SK-N-SH (cell line): ENCODE results near the gene TWF2. TPM values are rescaled to one million over a fixed set of nuclear protein-coding genes. Genes with fewer than 3 reads are reported as not detected.

Source experiments
- CTCF ChIA-PET: fragments of 300-600, 350-600 bp; formaldehyde crosslinking; extraction: SDS; loops from one replicate; lab custom pipeline; 2021; lab: Yijun Ruan, JAX
- POLR2A ChIA-PET: fragments of 350-600 bp; sonication (Branson Sonifier 250); formaldehyde crosslinking; extraction: SDS; loops from one replicate; lab custom pipeline; 2020; ENCODE audit warnings: antibody characterized with exemption, inconsistent platforms; lab: Yijun Ruan, JAX
- DNase-seq: peaks from one replicate; pipeline ENCODE4 v3.0.0; 2012
- H2AFZ ChIP-seq: fragments of 200-600 bp; sonication (generic); 2 replicates; pipeline ENCODE4 v1.8.1; 2016; ENCODE audit warnings: antibody characterized with exemption, mild to moderate bottlenecking, low read depth
- H3F3A ChIP-seq: fragments of 200-600 bp; sonication (generic); replicated peaks from 2 replicates; pipeline ENCODE3; 2016; ENCODE audit warnings: antibody characterized with exemption, mild to moderate bottlenecking; ENCODE audit not compliant: insufficient read depth
- H3K27ac ChIP-seq, 2 experiments: fragments of 200-500 bp in 1 of 2; fragments of 200-600 bp in 1 of 2; sonication (Bioruptor generic) in 1 of 2; sonication (generic), shearing (Covaris generic) in 1 of 2; 2 replicates each; pipeline versions ENCODE4 v1.5.1 to v1.6.1; 2014 to 2016; ENCODE audit warnings: low read depth in 2 of 2, inconsistent platforms in 1 of 2, low read length in 1 of 2, mild to moderate bottlenecking in 1 of 2, mixed read lengths in 1 of 2
- H3K27me3 ChIP-seq: fragments of 200-600 bp; sonication (generic), shearing (Covaris generic); 2 replicates; pipeline ENCODE4 v1.6.1; 2016; ENCODE audit warnings: mixed run types; ENCODE audit not compliant: insufficient read depth
- H3K36me3 ChIP-seq, 2 experiments: fragments of 200-500 bp in 1 of 2; fragments of 200-600 bp in 1 of 2; sonication (Bioruptor generic) in 1 of 2; sonication (generic) in 1 of 2; replicated peaks in 1 of 2; 2 replicates each; pipeline versions ENCODE3 to v1.5.1; 2014 to 2016; ENCODE audit warnings: low read length in 1 of 2, mild to moderate bottlenecking in 1 of 2; ENCODE audit not compliant: insufficient read depth in 2 of 2, control insufficient read depth in 1 of 2
- H3K4me1 ChIP-seq, 2 experiments: fragments of 200-500 bp in 1 of 2; fragments of 200-600 bp in 1 of 2; sonication (Bioruptor generic) in 1 of 2; sonication (generic), shearing (Covaris generic) in 1 of 2; 2 replicates each; pipeline versions ENCODE4 v1.5.1 to v1.6.1; 2014 to 2016; ENCODE audit warnings: low read depth in 1 of 2, low read length in 1 of 2, mixed run types in 1 of 2; ENCODE audit not compliant: insufficient read depth in 2 of 2, control insufficient read depth in 1 of 2
- H3K4me2 ChIP-seq: fragments of 200-600 bp; sonication (generic), shearing (Covaris generic); 2 replicates; pipeline ENCODE4 v1.6.1; 2017; ENCODE audit warnings: mixed run types
- H3K4me3 ChIP-seq, 2 experiments: fragments of 200-500 bp in 1 of 2; fragments of 200-600 bp in 1 of 2; sonication (Bioruptor generic) in 1 of 2; sonication (generic), shearing (Covaris generic) in 1 of 2; 2 replicates each; pipeline versions ENCODE4 v1.5.1 to v1.8.1; 2014 to 2016; ENCODE audit warnings: low read depth in 2 of 2, inconsistent platforms in 1 of 2, low read length in 1 of 2, mild to moderate bottlenecking in 1 of 2, mixed read lengths in 1 of 2, moderate library complexity in 1 of 2
- H3K79me2 ChIP-seq: fragments of 200-600 bp; sonication (generic); 2 replicates; pipeline ENCODE4 v1.8.1; 2017; ENCODE audit warnings: mild to moderate bottlenecking; ENCODE audit not compliant: insufficient read depth
- H3K9ac ChIP-seq: fragments of 200-600 bp; sonication (generic); 2 replicates; pipeline ENCODE4 v1.6.1; 2017; ENCODE audit warnings: mixed run types
- H3K9me2 ChIP-seq: fragments of 200-600 bp; sonication (generic); 2 replicates; pipeline ENCODE4 v1.6.1; 2017; ENCODE audit warnings: mixed run types
- H3K9me3 ChIP-seq: fragments of 200-600 bp; sonication (generic); 2 replicates; pipeline ENCODE4 v1.6.1; 2017; ENCODE audit warnings: mixed run types, mild to moderate bottlenecking, moderate library complexity
- H4K20me1 ChIP-seq: fragments of 200-600 bp; sonication (generic); 2 replicates; pipeline ENCODE4 v1.6.1; 2017; ENCODE audit warnings: mild to moderate bottlenecking, mixed run types; ENCODE audit not compliant: insufficient read depth
- CHD2 ChIP-seq: fragments of 150-350 bp; IDR thresholded peaks from 2 replicates; pipeline ENCODE4 v1.6.1; 2018; ENCODE audit warnings: low read length; ENCODE audit not compliant: partially characterized antibody
- ELF1 ChIP-seq: IDR thresholded peaks from 2 replicates; pipeline ENCODE4 v1.4.0; 2012
- FOSL2 ChIP-seq: IDR thresholded peaks from 2 replicates; pipeline ENCODE4 v1.4.0; 2012; ENCODE audit warnings: low read depth, mild to moderate bottlenecking, moderate library complexity, borderline replicate concordance
- FOXM1 ChIP-seq: IDR thresholded peaks from 2 replicates; pipeline ENCODE4 v1.4.0; 2012; ENCODE audit warnings: low read depth, mild to moderate bottlenecking
- GABPA ChIP-seq: IDR thresholded peaks from 2 replicates; pipeline ENCODE4 v1.4.0; 2012; ENCODE audit warnings: low read depth, mild to moderate bottlenecking
- JUND ChIP-seq: IDR thresholded peaks from 2 replicates; pipeline ENCODE4 v1.4.0; 2012
- NFIC ChIP-seq: IDR thresholded peaks from 2 replicates; pipeline ENCODE4 v1.4.0; 2012; ENCODE audit warnings: borderline replicate concordance
- RCOR1 ChIP-seq: fragments of 150-350 bp; IDR thresholded peaks from 2 replicates; pipeline ENCODE4 v1.6.1; 2017; ENCODE audit warnings: antibody characterized with exemption, low read length
- RFX5 ChIP-seq: IDR thresholded peaks from 2 replicates; pipeline ENCODE4 v1.6.1; 2012; ENCODE audit warnings: mild to moderate bottlenecking, improper control_type of control experiment, low read length
- RXRA ChIP-seq: IDR thresholded peaks from 2 replicates; pipeline ENCODE4 v1.4.0; 2012; ENCODE audit warnings: low read depth, mild to moderate bottlenecking, borderline replicate concordance
- SIN3A ChIP-seq: IDR thresholded peaks from 2 replicates; pipeline ENCODE4 v1.6.1; 2012; ENCODE audit warnings: low read depth, mild to moderate bottlenecking, low read length, moderate library complexity, borderline replicate concordance
- SMC3 ChIP-seq: IDR thresholded peaks from 2 replicates; pipeline ENCODE4 v1.6.1; 2012; ENCODE audit warnings: low read depth, low read length, improper control_type of control experiment
- TAF1 ChIP-seq: IDR thresholded peaks from 2 replicates; pipeline ENCODE4 v1.6.1; 2012; ENCODE audit warnings: low read depth, mild to moderate bottlenecking, low read length, moderate library complexity, borderline replicate concordance
- YY1 ChIP-seq: IDR thresholded peaks from 2 replicates; pipeline ENCODE4 v1.4.0; 2012; ENCODE audit warnings: low read depth, mild to moderate bottlenecking
- polyA plus RNA-seq, 3 experiments: library from polyadenylated mRNA; depleted of rRNA; stranded (reverse); fragments of >200 nt; gene quantifications; 2 replicates each; pipeline ENCODE4 v1.2.3, GENCODE V29; 2012
- TF ChIP-seq, protein P1 (sequence below): IDR thresholded peaks from 2 replicates; pipeline ENCODE4 v1.4.0; 2012; ENCODE audit warnings: low read depth
- TF ChIP-seq, protein P2 (sequence below): IDR thresholded peaks from 2 replicates; pipeline ENCODE4 v1.4.0; 2012; ENCODE audit warnings: low read depth, borderline replicate concordance
- TF ChIP-seq, protein P3 (sequence below): IDR thresholded peaks from 2 replicates; pipeline ENCODE4 v1.4.0; 2012; ENCODE audit warnings: low read depth, borderline replicate concordance
- TF ChIP-seq, protein P4 (sequence below): fragments of 150-350 bp; IDR thresholded peaks from 2 replicates; pipeline ENCODE4 v1.6.1; 2017; ENCODE audit warnings: antibody characterized with exemption, low read length, low read depth, borderline replicate concordance
- TF ChIP-seq, protein P5 (sequence below): fragments of 200-600 bp; sonication (generic); IDR thresholded peaks from 2 replicates; pipeline ENCODE4 v1.6.1; 2017; ENCODE audit warnings: antibody characterized with exemption, mild to moderate bottlenecking, moderate library complexity

The TWF2 gene
- polyA plus RNA-seq, 1 of the 3 experiments (the other 2 are of a cell fraction) = 188 TPM

DNA sequence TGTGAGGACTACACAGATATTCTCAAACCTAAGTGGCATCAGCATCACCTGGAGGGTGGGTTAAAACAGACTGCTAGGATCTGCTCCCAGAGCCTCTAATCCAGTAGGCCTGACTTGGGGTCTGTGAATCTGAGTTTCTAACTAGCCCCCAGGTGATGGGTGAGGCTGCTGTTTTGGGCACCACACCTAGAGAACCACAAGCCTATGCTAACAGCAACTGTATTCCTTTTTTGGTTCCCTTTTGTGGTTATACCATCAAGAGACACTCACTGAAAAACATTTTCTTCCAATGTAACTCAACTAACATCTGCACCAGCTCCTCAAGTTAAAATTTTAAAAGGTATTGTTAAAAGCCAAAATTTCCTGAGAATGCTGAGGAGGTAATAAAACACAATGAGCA lies 23.5 kb upstream of the TWF2 start:
- Histone ChIP-seq H4K20me1 (peaks cover 34% of the 10 kb centered on the region), H3K4me3 (no peak overlapping the region), H3K4me2 (no peak overlapping the region), H3K36me3 (peaks cover 82 to 95% of the 10 kb centered on the region in 2 experiments), H3K79me2 (peaks cover 88% of the 10 kb centered on the region), H3F3A (peaks cover 14% of the 10 kb centered on the region), H3K9me2 (no peaks in the 10 kb centered on the region), H3K9ac (no peak overlapping the region), H3K9me3 (no peaks in the 10 kb centered on the region), H2AFZ (no peak overlapping the region), H3K27ac (no peak overlapping the region), H3K4me1 (no peaks in the 10 kb centered on the region), H3K27me3 (no peaks in the 10 kb centered on the region)
- DNase-seq = no peak
- TF ChIP-seq YY1 = no peak
- no peak for TF ChIP-seq SIN3A
- no peak for TF ChIP-seq NFIC
- TF ChIP-seq, protein P1, sequence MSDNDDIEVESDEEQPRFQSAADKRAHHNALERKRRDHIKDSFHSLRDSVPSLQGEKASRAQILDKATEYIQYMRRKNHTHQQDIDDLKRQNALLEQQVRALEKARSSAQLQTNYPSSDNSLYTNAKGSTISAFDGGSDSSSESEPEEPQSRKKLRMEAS = no peak
- no peak for TF ChIP-seq SMC3
- no peak for TF ChIP-seq JUND
- no peak for TF ChIP-seq RFX5
- no peak for TF ChIP-seq CHD2
- TF ChIP-seq, protein P2, sequence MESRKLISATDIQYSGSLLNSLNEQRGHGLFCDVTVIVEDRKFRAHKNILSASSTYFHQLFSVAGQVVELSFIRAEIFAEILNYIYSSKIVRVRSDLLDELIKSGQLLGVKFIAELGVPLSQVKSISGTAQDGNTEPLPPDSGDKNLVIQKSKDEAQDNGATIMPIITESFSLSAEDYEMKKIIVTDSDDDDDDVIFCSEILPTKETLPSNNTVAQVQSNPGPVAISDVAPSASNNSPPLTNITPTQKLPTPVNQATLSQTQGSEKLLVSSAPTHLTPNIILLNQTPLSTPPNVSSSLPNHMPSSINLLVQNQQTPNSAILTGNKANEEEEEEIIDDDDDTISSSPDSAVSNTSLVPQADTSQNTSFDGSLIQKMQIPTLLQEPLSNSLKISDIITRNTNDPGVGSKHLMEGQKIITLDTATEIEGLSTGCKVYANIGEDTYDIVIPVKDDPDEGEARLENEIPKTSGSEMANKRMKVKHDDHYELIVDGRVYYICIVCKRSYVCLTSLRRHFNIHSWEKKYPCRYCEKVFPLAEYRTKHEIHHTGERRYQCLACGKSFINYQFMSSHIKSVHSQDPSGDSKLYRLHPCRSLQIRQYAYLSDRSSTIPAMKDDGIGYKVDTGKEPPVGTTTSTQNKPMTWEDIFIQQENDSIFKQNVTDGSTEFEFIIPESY = no peak
- TF ChIP-seq, protein P3, sequence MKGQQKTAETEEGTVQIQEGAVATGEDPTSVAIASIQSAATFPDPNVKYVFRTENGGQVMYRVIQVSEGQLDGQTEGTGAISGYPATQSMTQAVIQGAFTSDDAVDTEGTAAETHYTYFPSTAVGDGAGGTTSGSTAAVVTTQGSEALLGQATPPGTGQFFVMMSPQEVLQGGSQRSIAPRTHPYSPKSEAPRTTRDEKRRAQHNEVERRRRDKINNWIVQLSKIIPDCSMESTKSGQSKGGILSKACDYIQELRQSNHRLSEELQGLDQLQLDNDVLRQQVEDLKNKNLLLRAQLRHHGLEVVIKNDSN = no peak
- no peak for TF ChIP-seq FOXM1
- TF ChIP-seq, protein P4, sequence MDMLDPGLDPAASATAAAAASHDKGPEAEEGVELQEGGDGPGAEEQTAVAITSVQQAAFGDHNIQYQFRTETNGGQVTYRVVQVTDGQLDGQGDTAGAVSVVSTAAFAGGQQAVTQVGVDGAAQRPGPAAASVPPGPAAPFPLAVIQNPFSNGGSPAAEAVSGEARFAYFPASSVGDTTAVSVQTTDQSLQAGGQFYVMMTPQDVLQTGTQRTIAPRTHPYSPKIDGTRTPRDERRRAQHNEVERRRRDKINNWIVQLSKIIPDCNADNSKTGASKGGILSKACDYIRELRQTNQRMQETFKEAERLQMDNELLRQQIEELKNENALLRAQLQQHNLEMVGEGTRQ = no peak
- no peak for TF ChIP-seq FOSL2
- TF ChIP-seq, protein P5, sequence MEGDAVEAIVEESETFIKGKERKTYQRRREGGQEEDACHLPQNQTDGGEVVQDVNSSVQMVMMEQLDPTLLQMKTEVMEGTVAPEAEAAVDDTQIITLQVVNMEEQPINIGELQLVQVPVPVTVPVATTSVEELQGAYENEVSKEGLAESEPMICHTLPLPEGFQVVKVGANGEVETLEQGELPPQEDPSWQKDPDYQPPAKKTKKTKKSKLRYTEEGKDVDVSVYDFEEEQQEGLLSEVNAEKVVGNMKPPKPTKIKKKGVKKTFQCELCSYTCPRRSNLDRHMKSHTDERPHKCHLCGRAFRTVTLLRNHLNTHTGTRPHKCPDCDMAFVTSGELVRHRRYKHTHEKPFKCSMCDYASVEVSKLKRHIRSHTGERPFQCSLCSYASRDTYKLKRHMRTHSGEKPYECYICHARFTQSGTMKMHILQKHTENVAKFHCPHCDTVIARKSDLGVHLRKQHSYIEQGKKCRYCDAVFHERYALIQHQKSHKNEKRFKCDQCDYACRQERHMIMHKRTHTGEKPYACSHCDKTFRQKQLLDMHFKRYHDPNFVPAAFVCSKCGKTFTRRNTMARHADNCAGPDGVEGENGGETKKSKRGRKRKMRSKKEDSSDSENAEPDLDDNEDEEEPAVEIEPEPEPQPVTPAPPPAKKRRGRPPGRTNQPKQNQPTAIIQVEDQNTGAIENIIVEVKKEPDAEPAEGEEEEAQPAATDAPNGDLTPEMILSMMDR = no peak
- no peak for TF ChIP-seq ELF1
- no peak for TF ChIP-seq TAF1
- no peak for TF ChIP-seq GABPA
- TF ChIP-seq RXRA = no peak
- TF ChIP-seq RCOR1 = no peak
- TF ChIP-seq, all 33 proteins: peak for 0
- CTCF ChIA-PET = interaction anchor here (1.4 to 1.5 kb wide), 2 partner anchors 16 to 42 kb away, joined by 3 to 5 read pairs; no protein-coding TSS in a partner anchor
- POLR2A ChIA-PET = interaction anchor here (0.9 kb wide), 1 partner anchor 15 kb away, joined by 3 read pairs; no protein-coding TSS in a partner anchor
